HG02610 (cell line): ENCODE results near the gene PEX11B.

Source experiments
- ATAC-seq: cut with Tn5 transposase; IDR thresholded peaks from one replicate; pipeline ENCODE4 v1.9.1; 2021; ENCODE audit warnings: mild to moderate bottlenecking, moderate library complexity; ENCODE audit not compliant: unreplicated experiment

Gene PEX11B

DNA sequence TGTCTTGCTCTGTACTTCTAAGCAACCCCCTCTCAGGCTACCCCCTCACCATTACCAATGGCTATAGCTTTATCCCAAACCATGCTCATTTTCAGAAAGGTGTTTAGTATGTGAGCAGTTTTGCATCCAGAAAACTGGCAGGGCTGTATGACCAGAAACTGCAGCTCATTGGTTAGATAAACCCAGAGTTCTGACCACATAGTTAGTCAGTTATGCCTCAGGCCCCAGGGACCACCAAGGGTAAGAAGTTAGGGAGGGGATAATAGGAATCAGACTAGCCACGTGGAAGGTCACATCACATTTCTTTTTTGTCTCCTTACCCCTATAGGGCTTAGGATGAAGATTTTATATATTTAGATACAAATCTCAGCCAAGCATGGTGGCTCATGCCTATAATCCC is 9.9 kb downstream of the PEX11B start:
- ATAC-seq: no peak

DNA sequence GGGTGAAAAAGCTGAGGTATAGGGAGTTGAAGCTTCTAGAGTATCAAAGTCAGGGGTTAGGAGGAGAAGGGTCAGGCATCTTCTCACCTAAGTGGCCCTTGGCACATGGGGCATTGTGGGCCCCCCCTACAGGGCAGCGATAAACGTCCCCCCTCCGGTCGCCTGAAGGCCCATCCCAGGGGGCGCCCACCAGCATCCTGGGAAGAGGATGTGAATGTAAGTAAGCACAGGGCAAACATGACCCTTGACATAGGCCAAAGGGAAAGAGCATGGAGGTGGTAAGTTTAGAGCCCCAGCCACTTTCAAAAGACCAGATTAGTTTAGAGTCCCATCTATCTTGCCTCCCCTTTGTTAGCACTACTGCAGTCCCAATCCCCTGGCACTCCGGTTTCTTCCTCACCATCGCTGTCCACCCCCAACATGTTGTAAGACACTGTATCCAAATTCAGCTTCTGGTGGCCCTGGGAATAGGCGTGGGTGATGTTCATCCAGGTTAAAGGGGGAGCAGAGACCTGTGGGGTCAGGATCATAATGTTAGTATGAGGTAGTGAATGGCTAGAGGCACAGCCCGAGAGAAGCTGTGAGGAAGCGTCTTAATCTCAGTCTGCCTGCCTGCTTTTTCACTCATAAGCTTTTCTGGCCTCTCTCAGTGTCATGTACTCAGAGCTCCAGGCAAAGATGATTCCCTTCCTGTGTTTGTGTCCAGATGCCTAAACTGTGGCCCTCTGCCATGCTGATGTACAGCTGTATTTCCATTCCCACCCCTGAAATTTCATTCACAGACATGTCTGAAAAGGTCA is 11.4 kb downstream of the PEX11B start:
- no peak for ATAC-seq

DNA sequence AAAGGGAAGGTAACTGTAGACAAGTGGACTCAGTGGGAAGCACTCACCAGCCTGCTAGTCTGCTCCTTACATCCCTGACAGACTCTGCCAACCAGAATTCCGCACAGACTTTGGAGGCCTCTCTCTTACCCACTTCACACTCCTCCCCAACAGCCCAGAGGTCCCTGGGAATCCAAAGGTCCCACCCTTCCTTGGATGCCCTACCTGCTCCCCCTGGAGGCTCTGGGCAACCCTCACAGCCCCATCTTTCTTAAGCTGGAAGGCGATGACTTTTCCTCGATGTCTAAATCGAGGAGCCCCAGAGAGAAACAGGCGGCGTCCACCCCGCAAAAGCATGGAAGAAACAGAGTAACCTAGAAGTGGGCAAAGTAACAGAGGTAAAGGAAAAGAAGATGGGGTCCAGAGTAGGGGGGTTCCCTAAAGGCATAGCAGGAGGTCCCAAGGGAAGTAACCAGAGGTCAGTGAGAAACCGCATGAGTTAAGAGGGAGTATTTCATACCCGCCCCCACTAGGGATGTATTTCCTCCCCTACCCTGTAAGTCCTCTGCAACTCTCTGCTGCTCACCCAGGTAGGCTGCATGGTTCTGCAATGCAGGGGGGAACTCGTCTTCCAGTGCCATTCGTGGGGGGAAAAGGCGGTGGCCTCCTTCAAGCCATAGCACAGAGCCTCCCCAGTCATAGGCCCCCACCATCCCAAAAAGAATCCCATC is 17.1 kb downstream of the PEX11B start:
- ATAC-seq: no peak

DNA sequence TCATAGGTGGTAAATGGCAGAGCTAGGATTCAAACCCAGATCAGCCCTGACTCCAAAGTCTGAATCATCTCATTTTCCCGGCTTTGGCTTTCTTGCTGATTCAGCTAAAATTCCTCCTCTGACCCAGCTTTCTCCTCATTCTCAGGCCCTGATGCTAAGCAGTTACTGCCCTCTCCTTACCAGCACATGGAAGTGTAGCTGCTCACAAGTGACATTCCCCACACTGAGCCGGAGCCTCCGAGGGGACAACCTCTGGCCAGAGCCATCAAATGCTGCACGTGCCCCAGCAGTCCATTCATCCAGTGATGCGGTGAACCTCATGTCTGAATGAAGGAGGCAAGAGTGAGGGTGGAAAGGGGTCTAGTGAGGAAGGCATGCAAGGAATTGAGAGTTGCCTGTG is 19.8 kb downstream of the PEX11B start:
- no peak for ATAC-seq

DNA sequence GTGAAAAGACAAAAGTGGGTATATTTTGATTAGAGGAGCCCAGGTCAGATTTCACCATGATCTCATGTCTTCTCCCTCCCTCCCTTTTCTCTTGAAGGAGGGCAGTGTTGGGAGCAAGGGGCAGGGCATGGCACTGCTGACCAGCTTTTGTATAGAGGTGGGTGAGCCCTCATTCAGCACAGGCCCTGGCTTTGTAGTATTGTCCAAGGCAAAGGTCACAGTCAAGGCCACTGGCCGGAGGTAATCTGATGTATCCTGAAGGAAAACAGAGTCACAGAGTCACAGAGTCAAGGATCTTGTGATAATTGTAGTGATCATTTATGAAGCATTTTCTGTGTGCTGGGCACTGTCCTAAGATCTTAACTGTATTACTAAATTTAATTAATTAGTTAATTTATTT is 20.5 kb downstream of the PEX11B start:
- ATAC-seq: no peak

DNA sequence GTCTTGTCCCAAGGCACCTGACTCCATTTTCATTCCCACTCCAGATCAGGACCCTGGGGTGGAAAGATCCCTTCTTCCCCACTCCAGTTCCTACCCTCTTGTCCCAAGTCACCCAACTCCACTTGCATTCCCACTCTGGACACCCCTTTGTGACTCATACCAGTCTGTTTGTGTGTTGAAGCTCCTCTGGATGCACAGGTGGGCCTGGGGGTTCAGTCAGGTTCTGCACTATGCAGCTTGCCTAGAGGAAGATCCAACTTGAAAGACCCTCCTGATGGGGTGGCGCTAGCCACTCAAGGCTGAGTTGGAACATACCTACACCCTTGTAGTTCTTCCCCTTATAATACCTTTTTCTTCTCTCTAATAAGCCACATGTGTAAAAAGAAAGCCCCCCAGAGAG is 23.0 kb downstream of the PEX11B start:
- ATAC-seq: no peak

DNA sequence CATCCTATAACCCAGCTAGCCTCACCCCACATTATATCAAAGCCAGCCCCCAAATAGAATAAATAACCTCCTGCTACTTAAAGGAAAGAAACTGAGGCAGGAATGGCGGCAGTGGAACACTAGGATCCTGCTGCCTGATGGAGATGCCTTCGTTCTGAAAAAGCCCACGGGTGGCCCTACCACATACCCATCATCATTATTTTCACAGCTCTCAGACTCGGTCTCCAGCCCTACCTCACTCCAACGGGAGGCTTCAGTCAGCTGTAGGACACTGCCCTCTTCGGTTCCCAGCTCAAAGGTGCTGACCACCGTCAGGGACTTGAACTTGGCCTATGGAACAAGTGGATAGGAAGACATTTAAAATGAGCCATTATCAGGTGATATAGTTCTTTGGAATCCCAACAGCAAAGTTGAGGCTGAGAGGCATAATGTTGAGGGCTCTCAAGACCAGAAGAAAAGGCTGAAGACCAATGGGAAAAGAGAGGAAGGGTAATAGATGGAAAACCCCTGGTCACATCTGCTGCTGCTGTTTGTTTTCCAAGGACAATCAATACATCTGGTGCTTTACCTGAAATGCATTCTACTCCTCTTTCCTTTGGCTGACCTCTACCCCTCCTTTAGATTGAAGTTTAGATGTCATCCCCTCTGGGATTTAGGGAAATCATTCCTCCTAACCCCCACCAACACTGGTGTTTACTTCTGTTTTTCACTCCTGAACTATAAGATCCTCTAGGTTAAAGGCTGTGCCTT is 25.0 kb downstream of the PEX11B start:
- ATAC-seq: no peak

DNA sequence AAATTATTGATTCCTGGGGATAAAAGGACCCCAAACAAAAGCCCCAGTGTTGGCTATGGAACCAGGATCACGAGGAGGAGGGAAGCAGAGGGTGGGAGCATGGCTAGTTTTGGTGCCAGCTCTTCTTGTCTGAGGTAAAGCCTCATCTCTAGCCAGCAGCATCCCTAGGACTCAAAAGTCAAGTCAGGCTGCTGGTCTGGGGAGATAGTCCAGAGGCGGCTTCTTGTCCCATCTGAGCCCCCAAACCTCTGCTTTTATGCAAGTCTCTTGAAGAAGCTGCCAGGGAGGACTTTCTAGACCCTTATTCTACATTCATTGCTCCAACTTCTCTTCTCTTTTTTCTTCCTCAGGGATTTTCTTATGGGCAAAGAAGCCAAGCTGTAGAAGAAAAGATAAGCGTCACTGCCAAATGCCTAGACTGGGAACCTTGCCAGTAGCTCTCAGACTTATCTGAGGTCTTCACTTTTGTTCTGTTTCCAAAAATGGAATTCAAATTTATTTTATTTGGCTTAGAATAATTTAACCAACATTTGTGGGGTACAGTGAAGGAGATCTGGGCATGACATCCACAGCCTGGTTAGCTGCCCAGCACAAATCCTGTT is 25.9 kb downstream of the PEX11B start:
- ATAC-seq: no peak

DNA sequence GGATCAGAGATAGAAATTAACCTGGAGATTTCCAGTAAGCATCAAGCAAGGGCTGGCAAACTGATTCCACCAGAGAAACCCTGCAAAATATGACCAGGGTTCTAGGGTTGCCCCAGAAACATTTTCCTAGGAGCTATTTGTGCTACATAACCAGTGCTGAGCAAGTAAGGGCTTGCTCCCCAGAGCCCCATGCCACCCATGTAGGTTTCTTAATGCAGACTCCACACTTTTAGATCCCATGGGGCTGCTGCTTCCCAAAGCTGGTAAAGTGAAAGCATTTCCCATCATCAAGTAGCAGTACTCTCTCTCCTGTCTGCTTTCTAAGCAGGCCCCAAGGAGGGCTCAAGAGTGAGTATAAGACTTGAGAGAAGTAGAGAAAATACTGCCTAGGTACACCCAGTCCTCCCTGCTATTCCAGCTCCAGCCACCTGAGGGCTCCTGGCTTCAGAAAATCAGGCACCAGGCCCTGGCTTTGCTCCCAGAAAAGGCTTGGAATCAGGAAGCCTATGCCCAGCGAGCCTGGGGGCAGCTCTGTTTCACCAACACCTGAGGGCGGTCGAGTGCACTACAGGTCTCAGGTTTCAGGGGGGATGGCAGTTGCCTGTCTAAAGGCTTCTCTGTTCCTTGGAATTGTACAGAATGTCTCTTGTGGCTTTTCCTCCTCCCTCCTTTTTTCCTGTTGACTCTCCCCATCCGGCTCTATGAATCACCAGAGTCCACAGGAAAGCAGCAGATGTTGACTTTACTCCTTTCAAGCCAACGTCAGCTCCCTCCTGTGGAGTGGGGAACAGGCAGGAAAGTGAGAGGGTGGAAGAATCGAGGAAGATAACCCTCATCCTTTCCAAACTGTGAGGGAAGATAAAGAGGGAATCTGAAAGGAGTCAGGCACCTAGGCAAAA is 26.7 kb downstream of the PEX11B start:
- peak; percentile 57 for ATAC-seq

DNA sequence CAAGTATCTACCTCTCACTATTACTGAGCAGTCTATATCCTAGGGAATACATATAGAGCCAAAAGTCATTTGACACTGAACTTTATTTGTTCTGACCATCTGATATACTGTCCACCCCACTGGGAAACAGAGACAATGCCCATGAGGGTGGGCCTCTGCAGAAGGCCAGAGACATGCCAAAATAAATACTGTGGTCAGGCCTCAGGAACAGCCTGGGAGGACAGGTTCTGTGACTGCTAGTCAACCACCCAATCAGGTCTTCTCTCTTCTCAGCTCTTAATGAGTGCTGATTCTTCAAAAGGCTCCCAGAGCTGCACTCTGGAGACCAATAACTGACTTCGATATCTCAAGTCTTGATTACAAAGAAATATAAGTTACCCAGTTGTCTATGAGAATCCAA is 27.4 kb downstream of the PEX11B start:
- no peak for ATAC-seq

DNA sequence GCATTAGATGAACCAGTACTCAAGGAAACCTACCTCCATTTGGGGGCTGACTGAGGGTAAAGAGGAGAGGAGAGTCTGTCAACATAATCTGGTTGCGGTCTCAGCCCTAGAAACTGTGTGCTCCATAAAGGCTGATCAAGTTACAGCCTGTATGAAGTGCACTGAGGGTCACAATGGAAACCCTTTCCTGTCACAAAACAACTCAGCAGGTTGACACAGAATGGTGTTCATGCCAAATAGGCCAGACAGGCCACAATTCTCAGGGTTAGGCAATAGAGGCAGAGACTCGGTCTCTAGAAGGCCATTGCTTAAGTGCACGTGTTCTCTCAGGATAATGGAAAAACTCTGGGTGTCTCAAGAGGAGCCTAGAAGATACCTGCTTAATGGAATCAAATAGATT is 28.8 kb downstream of the PEX11B start:
- no peak for ATAC-seq

DNA sequence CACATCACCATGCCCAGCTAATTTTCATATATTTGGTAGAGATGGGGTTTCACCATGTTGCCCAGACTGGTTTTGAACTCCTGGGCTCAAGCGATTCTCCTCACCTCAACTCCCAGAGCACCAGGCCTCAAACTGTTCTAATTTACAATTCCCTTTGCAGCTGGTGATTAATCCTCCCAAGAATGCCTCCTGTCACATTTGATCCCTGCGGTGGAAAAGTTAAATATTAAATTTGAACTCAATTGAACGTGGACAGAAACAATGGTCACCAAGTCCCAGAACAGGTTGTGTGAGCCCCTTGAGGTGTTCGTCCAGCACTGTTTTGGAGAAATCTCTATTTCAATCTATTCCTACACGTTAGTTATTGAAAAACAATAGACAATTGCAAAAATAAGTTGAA is 30.9 kb downstream of the PEX11B start:
- ATAC-seq: no peak

DNA sequence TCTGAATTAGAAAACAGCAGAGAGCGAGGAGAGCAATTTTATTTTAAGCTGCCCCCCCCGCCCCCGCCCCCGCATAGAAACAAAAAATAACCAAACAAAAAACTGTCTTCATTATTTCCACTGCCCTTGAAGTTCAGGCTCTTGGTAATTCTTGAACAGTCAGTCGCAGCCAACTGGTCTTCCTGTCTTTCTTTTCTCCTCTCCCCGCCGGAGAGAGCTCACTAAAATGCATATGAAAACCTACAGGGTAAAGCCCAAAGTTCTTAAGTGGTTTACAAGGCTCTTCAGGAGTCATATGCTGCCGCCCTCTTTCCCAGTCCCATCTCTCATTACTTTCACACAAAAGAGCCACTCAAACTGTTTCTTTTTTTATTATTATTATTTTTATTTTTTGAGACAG is 31.7 kb downstream of the PEX11B start:
- ATAC-seq: no peak

DNA sequence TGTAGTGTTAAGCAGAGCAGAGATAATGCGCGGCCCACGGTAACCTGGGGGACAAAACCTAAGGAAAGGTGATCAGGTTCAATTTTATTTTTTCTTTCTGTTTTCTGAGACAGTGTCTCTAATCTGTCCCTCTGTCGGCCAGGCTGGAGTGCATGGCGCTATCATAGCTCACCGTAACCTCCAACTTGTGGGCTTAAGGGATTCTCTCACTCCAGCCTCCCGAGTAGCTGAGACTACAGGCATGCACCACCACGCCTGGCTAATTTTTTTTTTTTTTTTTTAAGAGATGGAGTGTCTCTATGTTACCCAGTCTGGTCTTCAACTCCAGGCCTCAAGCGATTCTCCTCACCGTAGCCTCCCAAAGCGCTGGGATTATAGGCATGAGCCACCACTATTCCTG is 32.1 kb downstream of the PEX11B start:
- no peak for ATAC-seq

DNA sequence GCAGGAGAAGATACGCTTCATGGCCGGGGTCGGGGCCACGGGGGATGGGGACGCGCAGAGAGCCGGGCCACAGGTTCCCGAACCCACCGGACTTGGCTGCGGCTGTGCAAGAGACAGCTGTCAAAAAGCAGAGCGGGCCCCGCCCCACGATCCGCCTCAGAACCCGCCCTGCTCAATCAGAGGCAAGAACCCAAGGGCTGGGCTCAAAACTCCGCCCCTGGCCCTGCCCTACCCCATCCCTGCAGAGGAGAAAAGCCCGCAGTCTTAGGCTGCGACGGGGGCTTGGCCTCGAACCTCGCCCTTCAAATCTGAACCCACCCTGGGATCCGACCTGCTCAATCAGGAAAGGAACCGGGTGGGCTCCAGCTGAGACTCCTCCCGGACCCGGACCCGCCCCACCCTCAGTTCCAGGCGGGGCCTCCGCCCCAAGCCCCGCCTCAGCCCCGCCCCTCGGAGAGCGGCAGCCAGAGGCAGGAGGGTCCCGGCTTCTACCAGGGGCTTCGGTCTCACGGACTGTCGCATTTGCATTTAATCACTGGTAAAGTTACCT is 32.7 kb downstream of the PEX11B start, which contains the start of gene ANKRD35:
Gene ANKRD35, minus strand, starts transcription at position 129 of the 550 bp plus-strand sequence. Its CDS starts 108 bp downstream, at position 21.
- peak; percentile 100 for ATAC-seq

DNA sequence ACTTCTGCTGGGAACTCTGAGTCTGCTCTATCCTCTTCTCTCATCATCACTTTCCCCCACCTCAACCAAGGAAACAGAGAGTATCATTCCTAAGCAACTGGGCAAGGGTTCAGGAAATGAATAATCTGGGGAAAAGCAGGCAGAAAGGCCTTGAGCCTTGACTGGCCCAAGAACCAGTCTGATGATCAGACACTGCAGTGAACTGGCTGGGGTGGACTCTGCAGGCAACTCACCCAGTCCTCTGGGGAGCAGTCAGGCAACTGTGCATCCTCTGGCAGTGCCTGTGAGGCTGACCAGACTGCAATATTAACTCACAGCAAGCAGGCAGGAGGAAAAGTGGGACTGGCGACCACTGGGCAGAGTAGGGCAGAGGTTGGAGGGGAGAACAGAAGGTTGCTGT is 33.8 kb downstream of the PEX11B start:
- ATAC-seq: no peak

DNA sequence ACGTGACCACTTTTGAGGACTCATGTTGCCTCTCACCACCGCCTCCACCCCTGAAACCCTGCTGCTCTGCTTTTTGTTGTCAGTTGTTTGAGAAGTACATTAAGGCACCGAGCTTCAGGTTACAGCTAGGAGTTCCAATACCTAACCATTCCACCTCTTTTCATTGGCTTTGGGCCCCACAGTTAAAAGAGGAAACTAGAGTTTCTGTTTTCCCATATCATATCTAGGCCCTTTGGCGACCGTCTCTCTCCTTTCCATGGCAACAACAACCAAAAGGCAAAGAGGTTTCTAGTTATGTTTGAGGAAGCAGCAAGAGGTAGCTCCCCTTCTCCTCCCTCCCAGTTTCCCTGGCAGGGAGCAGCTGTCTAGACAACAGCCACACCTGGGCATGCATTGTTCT is 38.7 kb downstream of the PEX11B start:
- no peak for ATAC-seq

DNA sequence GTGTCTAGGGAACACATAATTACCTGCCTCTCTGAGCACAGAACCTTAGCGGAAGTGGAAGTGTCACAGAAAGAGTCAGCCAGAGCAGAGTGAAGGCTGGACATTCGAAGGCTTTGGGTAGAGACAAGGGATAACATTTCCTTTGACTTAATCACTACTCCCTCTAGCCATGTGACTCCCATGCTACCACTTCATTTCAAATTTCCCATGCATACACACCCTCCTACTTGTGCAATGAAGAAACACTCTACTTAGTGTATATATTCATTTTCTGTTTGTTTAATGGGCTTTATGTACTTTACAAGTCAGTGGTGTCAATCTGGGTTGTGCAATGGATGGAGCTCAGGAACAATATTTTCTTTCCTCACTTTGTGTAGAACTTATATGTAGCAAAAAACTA is 39.8 kb downstream of the PEX11B start:
- no peak for ATAC-seq

DNA sequence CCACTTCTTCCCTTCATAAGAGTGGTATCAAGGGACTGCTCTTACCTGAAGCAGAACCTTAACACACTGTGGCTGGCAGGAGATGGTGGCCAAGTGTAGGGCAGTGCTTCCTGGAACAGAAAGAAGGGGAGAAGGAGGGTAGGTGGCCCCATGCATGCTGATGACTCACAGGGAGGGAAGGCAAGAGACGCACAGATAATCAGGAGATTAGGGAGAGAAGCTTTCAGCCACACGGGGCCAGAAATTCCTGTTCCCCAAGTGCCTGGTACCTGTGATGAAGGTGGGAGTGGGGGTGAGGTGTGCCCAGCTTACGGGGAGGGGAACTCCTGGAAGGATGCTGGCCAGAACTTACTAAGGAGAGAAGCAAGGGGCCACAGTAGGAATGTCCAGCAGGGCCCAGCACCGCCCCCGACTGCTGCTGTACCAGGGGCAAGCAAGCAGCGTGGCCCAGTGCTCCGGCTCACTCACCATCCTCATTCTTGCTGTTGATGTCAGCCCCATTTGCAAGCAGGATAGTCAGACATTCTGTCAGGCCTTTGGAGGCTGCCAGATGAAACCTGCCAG is 40.5 kb downstream of the PEX11B start:
- no peak for ATAC-seq

DNA sequence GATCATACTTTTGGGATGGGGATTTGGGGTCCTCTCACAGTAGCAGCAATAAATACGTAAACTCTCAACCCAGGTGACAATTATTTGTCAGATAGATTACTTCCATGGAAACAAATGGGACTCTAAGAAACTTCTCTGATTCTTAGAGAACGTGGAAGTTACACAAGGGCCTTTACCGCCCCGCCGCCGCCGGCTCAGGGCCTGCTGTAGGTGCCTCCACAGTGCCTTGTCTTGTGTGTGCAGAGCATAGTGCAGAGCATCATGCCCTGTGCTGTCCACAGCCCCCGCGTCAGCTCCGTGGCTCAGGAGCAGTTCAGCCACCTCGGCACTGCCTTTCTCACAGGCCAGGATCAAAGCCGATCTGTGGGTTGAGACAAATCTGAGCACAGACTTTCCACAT is 43.9 kb downstream of the PEX11B start:
- no peak for ATAC-seq
